Hepatocyte (in vitro differentiated cells): ENCODE measurements around the gene RGS6. TPM values are rescaled to one million over a fixed set of nuclear protein-coding genes. Genes with fewer than 3 reads are reported as not detected.
A peak's percentile ranks its signal among the peaks of the same experiment; 100 is the strongest.

Experiments used
- DNase-seq: peaks from one replicate; pipeline ENCODE4 v3.0.0-alpha.2; 2016; ENCODE audit warnings: low spot score
- H2AFZ ChIP-seq: fragments of 200-600 bp; sonication (generic); 2 replicates; pipeline ENCODE4 v1.6.0; 2016; ENCODE audit warnings: antibody characterized with exemption, mild to moderate bottlenecking
- H3K27ac ChIP-seq: fragments of 200-600 bp; sonication (generic); 2 replicates; pipeline ENCODE4 v1.5.1; 2016; ENCODE audit warnings: mild to moderate bottlenecking
- H3K27me3 ChIP-seq: fragments of 200-600 bp; sonication (generic); 2 replicates; pipeline ENCODE4 v1.6.1; 2016
- H3K36me3 ChIP-seq: fragments of 200-600 bp; sonication (generic); replicated peaks from 2 replicates; pipeline ENCODE4 v1.5.1; 2016; ENCODE audit warnings: low read depth; ENCODE audit not compliant: insufficient read depth
- H3K4me1 ChIP-seq: fragments of 200-600 bp; sonication (generic); 2 replicates; pipeline ENCODE4 v1.5.1; 2016; ENCODE audit warnings: mild to moderate bottlenecking, moderate library complexity; ENCODE audit not compliant: insufficient read depth
- H3K4me2 ChIP-seq: fragments of 200-600 bp; sonication (generic); 2 replicates; pipeline ENCODE4 v1.6.0; 2016
- H3K4me3 ChIP-seq: fragments of 200-600 bp; sonication (generic); 2 replicates; pipeline ENCODE4 v1.5.1; 2016; ENCODE audit warnings: mild to moderate bottlenecking
- H3K79me2 ChIP-seq: fragments of 200-600 bp; sonication (generic); 2 replicates; pipeline ENCODE4 v1.6.0; 2017; ENCODE audit warnings: mild to moderate bottlenecking
- H3K9me2 ChIP-seq: fragments of 200-600 bp; sonication (generic); replicated peaks from 2 replicates; pipeline ENCODE4 v1.6.0; 2017; ENCODE audit warnings: mild to moderate bottlenecking; ENCODE audit not compliant: insufficient read depth
- H3K9me3 ChIP-seq: fragments of 200-600 bp; sonication (generic); 2 replicates; pipeline ENCODE4 v1.5.1; 2016; ENCODE audit warnings: low read depth, mild to moderate bottlenecking
- H4K20me1 ChIP-seq: fragments of 200-600 bp; sonication (generic); 2 replicates; pipeline ENCODE4 v1.6.0; 2016; ENCODE audit warnings: mild to moderate bottlenecking; ENCODE audit not compliant: insufficient read depth, poor library complexity, severe bottlenecking
- CTCF ChIP-seq: fragments of 200-600 bp; sonication (generic); IDR thresholded peaks from 2 replicates; pipeline ENCODE4 v1.5.1; 2016; ENCODE audit warnings: antibody characterized with exemption, mild to moderate bottlenecking; ENCODE audit not compliant: poor library complexity
- EZH2 ChIP-seq: fragments of 200-600 bp; sonication (generic); IDR thresholded peaks from 2 replicates; pipeline ENCODE4 v1.6.1; 2016; ENCODE audit warnings: antibody characterized with exemption, mild to moderate bottlenecking, borderline replicate concordance
- EZH2phosphoT487 ChIP-seq: fragments of 200-600 bp; sonication (generic); IDR thresholded peaks from one replicate; pipeline ENCODE4 v1.6.1; 2018; ENCODE audit warnings: antibody characterized with exemption, mild to moderate bottlenecking, low read depth, moderate library complexity; ENCODE audit not compliant: unreplicated experiment, severe bottlenecking
- WGBS: methylation state at CpG from one replicate; pipeline ENCODE4 v1.1.6; 2016; ENCODE audit warnings: low lambda C conversion rate; ENCODE audit errors: missing lambda C conversion rate; 5-methylcytosine and 5-hydroxymethylcytosine counted together
- polyA plus RNA-seq: library from polyadenylated mRNA; unstranded; fragments of >200 nt; fragmentation: Nextera tagmentation; extraction: Ambion mirVana; gene quantifications from 2 replicates; pipeline ENCODE4 v1.2.1, GENCODE V29; 2016
- total RNA-seq: library from RNA; depleted of rRNA; stranded (reverse); fragments of >200 nt; gene quantifications from 2 replicates; pipeline ENCODE4 v1.2.3, GENCODE V29; 2014

Gene RGS6
- total and polyA plus RNA-seq, 2 experiments from 2014 or later = 0.25 to 0.87 TPM

- peaks cover 3% of the 10 kb centered on the region for H3K27me3 ChIP-seq
- no peak overlapping the region for H3K27ac ChIP-seq
- no peak for TF ChIP-seq CTCF
- TF ChIP-seq EZH2 = no peak
- no peak for TF ChIP-seq EZH2phosphoT487
- WGBS = 93% methylated on average over 8 of the region's 8 CpGs
- no peak overlapping the region for H3K4me2 ChIP-seq
- no peaks in the 10 kb centered on the region for H3K36me3 ChIP-seq
- H2AFZ ChIP-seq = no peak overlapping the region
- H3K9me2 ChIP-seq = no peaks in the 10 kb centered on the region
- no peaks in the 10 kb centered on the region for H4K20me1 ChIP-seq
- H3K4me1 ChIP-seq = no peaks in the 10 kb centered on the region
- no peaks in the 10 kb centered on the region for H3K9me3 ChIP-seq
- H3K79me2 ChIP-seq = no peaks in the 10 kb centered on the region
- no peak overlapping the region for H3K4me3 ChIP-seq
- no peak for DNase-seq
Measured at GRCh38 chr14:72553161-72553560, 620.9 kb downstream of the RGS6 start.

GRCh38 chr14:72553656-72554055, 621.4 kb downstream of the RGS6 start:
- H3K9me2 ChIP-seq = no peaks in the 10 kb centered on the region
- H3K27ac ChIP-seq = no peak overlapping the region
- H3K36me3 ChIP-seq = no peaks in the 10 kb centered on the region
- no peaks in the 10 kb centered on the region for H3K79me2 ChIP-seq
- no peak for DNase-seq
- 47% methylated on average over 5 of the region's 5 CpGs for WGBS
- H4K20me1 ChIP-seq = no peaks in the 10 kb centered on the region
- peaks cover 3% of the 10 kb centered on the region for H3K27me3 ChIP-seq
- H3K4me2 ChIP-seq = no peak overlapping the region
- TF ChIP-seq CTCF (no peak), EZH2 (no peak), EZH2phosphoT487 (no peak)
- H3K9me3 ChIP-seq = no peaks in the 10 kb centered on the region
- H2AFZ ChIP-seq = no peak overlapping the region
- H3K4me1 ChIP-seq = no peaks in the 10 kb centered on the region
- no peak overlapping the region for H3K4me3 ChIP-seq

- Histone ChIP-seq H3K9me2 (no peaks in the 10 kb centered on the region), H3K27me3 (peaks cover 3% of the 10 kb centered on the region), H4K20me1 (no peaks in the 10 kb centered on the region), H3K79me2 (no peaks in the 10 kb centered on the region), H2AFZ (no peak overlapping the region), H3K9me3 (no peaks in the 10 kb centered on the region), H3K36me3 (no peaks in the 10 kb centered on the region), H3K4me2 (no peak overlapping the region), H3K27ac (no peak overlapping the region), H3K4me3 (no peak overlapping the region), H3K4me1 (no peaks in the 10 kb centered on the region)
- 86% methylated on average over 4 of the region's 4 CpGs for WGBS
- no peak for DNase-seq
- TF ChIP-seq CTCF (no peak), EZH2phosphoT487 (no peak), EZH2 (no peak)
Measured at GRCh38 chr14:72554401-72554800, 622.2 kb downstream of the RGS6 start.

- no peaks in the 10 kb centered on the region for H3K79me2 ChIP-seq
- 90% methylated on average over 5 of the region's 5 CpGs for WGBS
Measured at GRCh38 chr14:72554994-72555608, 622.9 kb downstream of the RGS6 start.

More at GRCh38 chr14:72554994-72555608, 622.9 kb downstream of the RGS6 start:
- TF ChIP-seq EZH2 (no peak), EZH2phosphoT487 (no peak), CTCF (peak; percentile 3)
- H3K27ac ChIP-seq = no peak overlapping the region
- H3K9me2 ChIP-seq = no peaks in the 10 kb centered on the region
- H3K4me1 ChIP-seq = no peaks in the 10 kb centered on the region
- no peak overlapping the region for H3K4me2 ChIP-seq
- no peaks in the 10 kb centered on the region for H3K36me3 ChIP-seq
- no peak overlapping the region for H2AFZ ChIP-seq
- H3K27me3 ChIP-seq = peaks cover 3% of the 10 kb centered on the region
- H3K4me3 ChIP-seq = no peak overlapping the region
- DNase-seq = no peak
- H4K20me1 ChIP-seq = no peaks in the 10 kb centered on the region
- H3K9me3 ChIP-seq = no peaks in the 10 kb centered on the region
